Brain microvascular endothelial cell (primary cell): ENCODE measurements around the gene NKX3-2.

ENCODE experiments used
- DNase-seq: peaks from one replicate; pipeline ENCODE4 v3.0.0-alpha.2; 2020
- H3K27ac ChIP-seq: fragments of 250-450 bp; sonication (Bioruptor Pico); 2 replicates; pipeline ENCODE4 v1.5.1; 2020; ENCODE audit warnings: mild to moderate bottlenecking, moderate library complexity
- H3K27me3 ChIP-seq: fragments of 250-450 bp; sonication (Bioruptor Pico); replicated peaks from 2 replicates; pipeline ENCODE4 v1.5.1; 2020; ENCODE audit warnings: mild to moderate bottlenecking
- H3K36me3 ChIP-seq: fragments of 250-450 bp; sonication (Bioruptor Pico); replicated peaks from 2 replicates; pipeline ENCODE4 v1.5.1; 2020; ENCODE audit warnings: mild to moderate bottlenecking
- H3K4me3 ChIP-seq: 2 replicates; pipeline ENCODE4 v1.5.1; 2011; ENCODE audit warnings: low read depth, mild to moderate bottlenecking, control low read depth, low read length, moderate library complexity
- CTCF ChIP-seq: IDR thresholded peaks from 2 replicates; pipeline ENCODE4 v1.5.1; 2011; ENCODE audit warnings: low read depth, mild to moderate bottlenecking, moderate library complexity, low read length, control low read depth, inconsistent platforms; ENCODE audit errors: missing control alignments
- in situ Hi-C: cut with HindIII; loops from 2 replicates; pipeline ENCODE4 v1.10.0; 2017; ENCODE audit warnings: low sequenced_read_pairs, low pct_ligation_motif_present

The NKX3-2 gene

GRCh38 chr4:13536607-13537006 is 7.7 kb downstream of the NKX3-2 start:
- in situ Hi-C loops: no loop called here
- Histone ChIP-seq H3K27me3 (peaks cover 97% of the 10 kb centered on the region), H3K4me3 (no peak overlapping the region), H3K36me3 (no peaks in the 10 kb centered on the region), H3K27ac (no peak overlapping the region)
- no peak for TF ChIP-seq CTCF
- no peak for DNase-seq

- in situ Hi-C loops: no loop called here
- Histone ChIP-seq H3K4me3 (no peak overlapping the region), H3K27ac (no peak overlapping the region), H3K36me3 (no peaks in the 10 kb centered on the region), H3K27me3 (peaks cover 97% of the 10 kb centered on the region)
- TF ChIP-seq CTCF: no peak
- DNase-seq: no peak
These were observed 8.5 kb downstream of the NKX3-2 start for GRCh38 chr4:13535708-13536361.

- in situ Hi-C loops: no loop called here
- TF ChIP-seq CTCF: no peak
These were observed 9.2 kb downstream of the NKX3-2 start for GRCh38 chr4:13535118-13535517.

GRCh38 chr4:13534344-13535063 is 9.8 kb downstream of the NKX3-2 start:
- Histone ChIP-seq H3K4me3 (no peak overlapping the region), H3K27me3 (peaks cover 97% of the 10 kb centered on the region), H3K36me3 (no peaks in the 10 kb centered on the region), H3K27ac (no peak overlapping the region)
- TF ChIP-seq CTCF: no peak
- in situ Hi-C loops: no loop called here
- no peak for DNase-seq

More at GRCh38 chr4:13535118-13535517, 9.2 kb downstream of the NKX3-2 start:
- no peaks in the 10 kb centered on the region for H3K36me3 ChIP-seq
- H3K27me3 ChIP-seq: peaks cover 97% of the 10 kb centered on the region
- no peak overlapping the region for H3K27ac ChIP-seq
- no peak overlapping the region for H3K4me3 ChIP-seq
- no peak for DNase-seq

- no peaks in the 10 kb centered on the region for H3K36me3 ChIP-seq
- H3K27ac ChIP-seq: no peak overlapping the region
- no peak for TF ChIP-seq CTCF
- in situ Hi-C loops: no loop called here
- H3K27me3 ChIP-seq: peaks cover 97% of the 10 kb centered on the region
- H3K4me3 ChIP-seq: no peak overlapping the region
- no peak for DNase-seq
These were observed 10.5 kb downstream of the NKX3-2 start for GRCh38 chr4:13533670-13534343.
